ENCODE results near the gene HCK. TPM values are rescaled to one million over a fixed set of nuclear protein-coding genes. Genes with fewer than 3 reads are reported as not detected.

The HCK gene
- total RNA-seq, 3 donors from 2014 or later = 6.2 to 17.3 (median 13.4) TPM

GRCh38 chr20:32078322-32078721, 26.3 kb downstream of the HCK start:
- intact Hi-C loops (cut with DNase I, micrococcal nuclease) = no loop called here
- H3K4me1 ChIP-seq (ENCODE audit: low read depth) = no peaks in the 10 kb centered on the region
- no peak for DNase-seq
- no peak for ATAC-seq
- H3K36me3 ChIP-seq (ENCODE audit: low read depth) = no peaks in the 10 kb centered on the region
- H3K9me3 ChIP-seq = no peaks in the 10 kb centered on the region
- TF ChIP-seq, protein P1, sequence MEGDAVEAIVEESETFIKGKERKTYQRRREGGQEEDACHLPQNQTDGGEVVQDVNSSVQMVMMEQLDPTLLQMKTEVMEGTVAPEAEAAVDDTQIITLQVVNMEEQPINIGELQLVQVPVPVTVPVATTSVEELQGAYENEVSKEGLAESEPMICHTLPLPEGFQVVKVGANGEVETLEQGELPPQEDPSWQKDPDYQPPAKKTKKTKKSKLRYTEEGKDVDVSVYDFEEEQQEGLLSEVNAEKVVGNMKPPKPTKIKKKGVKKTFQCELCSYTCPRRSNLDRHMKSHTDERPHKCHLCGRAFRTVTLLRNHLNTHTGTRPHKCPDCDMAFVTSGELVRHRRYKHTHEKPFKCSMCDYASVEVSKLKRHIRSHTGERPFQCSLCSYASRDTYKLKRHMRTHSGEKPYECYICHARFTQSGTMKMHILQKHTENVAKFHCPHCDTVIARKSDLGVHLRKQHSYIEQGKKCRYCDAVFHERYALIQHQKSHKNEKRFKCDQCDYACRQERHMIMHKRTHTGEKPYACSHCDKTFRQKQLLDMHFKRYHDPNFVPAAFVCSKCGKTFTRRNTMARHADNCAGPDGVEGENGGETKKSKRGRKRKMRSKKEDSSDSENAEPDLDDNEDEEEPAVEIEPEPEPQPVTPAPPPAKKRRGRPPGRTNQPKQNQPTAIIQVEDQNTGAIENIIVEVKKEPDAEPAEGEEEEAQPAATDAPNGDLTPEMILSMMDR (IDR thresholded peaks at IDR 0.05) = no peak
- H3K4me3 ChIP-seq = no peak overlapping the region

GRCh38 chr20:32078791-32079190, 26.7 kb downstream of the HCK start:
- Histone ChIP-seq H3K36me3 (ENCODE audit: low read depth) (no peaks in the 10 kb centered on the region), H3K4me1 (ENCODE audit: low read depth) (no peaks in the 10 kb centered on the region), H3K9me3 (no peaks in the 10 kb centered on the region), H3K4me3 (no peak overlapping the region)
- ATAC-seq (no peak), DNase-seq (no peak)
- intact Hi-C loops (cut with DNase I, micrococcal nuclease) = no loop called here
- TF ChIP-seq, protein P1 (IDR thresholded peaks at IDR 0.05) = no peak

DNA sequence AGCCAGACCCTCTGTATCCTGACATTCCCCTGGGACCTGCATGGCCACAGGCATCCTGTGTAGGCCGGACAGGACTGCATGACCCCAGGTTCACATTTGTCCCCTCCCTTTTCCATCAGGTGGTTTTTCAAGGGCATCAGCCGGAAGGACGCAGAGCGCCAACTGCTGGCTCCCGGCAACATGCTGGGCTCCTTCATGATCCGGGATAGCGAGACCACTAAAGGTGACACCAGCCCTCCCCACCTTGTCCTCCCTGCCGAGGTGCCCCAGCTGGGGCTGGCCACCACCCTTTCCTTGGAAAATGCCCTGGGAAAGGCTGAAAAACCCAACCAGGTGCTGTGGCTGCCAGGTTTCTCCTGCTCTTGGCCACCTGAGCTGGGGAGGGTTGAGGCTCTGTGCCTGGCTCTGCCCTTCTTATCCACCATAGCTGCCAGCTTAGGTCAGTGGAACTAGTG, 27.6 kb downstream of the HCK start:
- ATAC-seq (no peak), DNase-seq (no peak)
- Histone ChIP-seq H3K36me3 (ENCODE audit: low read depth) (no peaks in the 10 kb centered on the region), H3K4me3 (no peak overlapping the region), H3K4me1 (ENCODE audit: low read depth) (no peaks in the 10 kb centered on the region), H3K9me3 (no peaks in the 10 kb centered on the region)
- TF ChIP-seq, protein P1 (IDR thresholded peaks at IDR 0.05) = no peak
- intact Hi-C loops (cut with DNase I, micrococcal nuclease) = no loop called here

DNA sequence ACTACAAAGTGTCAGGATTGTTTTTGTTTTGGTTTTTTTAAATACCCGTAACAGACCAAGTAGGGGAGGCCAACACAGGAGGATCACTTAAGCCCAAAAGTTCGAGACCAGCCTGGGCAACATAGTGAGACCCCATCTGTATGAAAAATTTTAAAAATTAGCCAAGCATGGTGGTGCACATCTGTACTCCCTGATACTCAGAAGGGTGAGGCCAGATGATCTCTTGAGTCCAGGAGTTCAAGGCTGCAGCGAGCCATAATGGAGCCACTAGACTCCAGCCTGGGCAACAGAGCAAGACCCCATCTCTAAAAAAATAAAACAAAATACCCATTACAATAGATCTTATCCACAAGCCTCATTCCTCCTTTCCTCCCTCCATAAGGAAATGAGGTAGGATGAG, 28.7 kb downstream of the HCK start:
- Histone ChIP-seq H3K4me3 (no peak overlapping the region), H3K9me3 (no peaks in the 10 kb centered on the region), H3K4me1 (ENCODE audit: low read depth) (no peaks in the 10 kb centered on the region), H3K36me3 (ENCODE audit: low read depth) (no peaks in the 10 kb centered on the region)
- TF ChIP-seq, protein P1 (IDR thresholded peaks at IDR 0.05) = no peak
- ATAC-seq = no peak
- DNase-seq = no peak
- intact Hi-C loops (cut with DNase I, micrococcal nuclease) = no loop called here

DNA sequence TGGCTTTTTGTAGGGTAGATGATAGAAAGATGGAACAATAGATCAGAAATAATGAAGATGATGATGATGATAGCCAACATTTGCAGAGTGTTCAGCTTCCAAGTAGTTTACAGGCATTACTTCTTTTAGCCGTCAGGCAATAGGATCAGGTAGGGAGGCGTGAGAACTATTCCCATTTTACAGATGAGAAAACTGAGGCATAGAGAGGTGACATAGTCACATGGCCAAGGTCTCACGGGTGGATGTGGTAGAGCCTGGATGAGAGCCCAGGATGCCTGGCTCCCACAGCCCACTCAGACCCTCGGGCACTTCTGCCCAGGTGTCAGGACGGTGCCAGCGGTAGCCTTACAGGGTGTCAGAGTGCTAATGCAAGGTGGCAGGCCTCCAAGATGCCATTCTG, 31.4 kb downstream of the HCK start:
- Histone ChIP-seq H3K36me3 (ENCODE audit: low read depth) (no peaks in the 10 kb centered on the region), H3K4me3 (no peak overlapping the region), H3K4me1 (ENCODE audit: low read depth) (no peaks in the 10 kb centered on the region), H3K9me3 (no peaks in the 10 kb centered on the region)
- DNase-seq (no peak), ATAC-seq (no peak)
- TF ChIP-seq, protein P1 (IDR thresholded peaks at IDR 0.05) = no peak
- intact Hi-C loops (cut with DNase I, micrococcal nuclease) = no loop called here

- ATAC-seq = no peak
- Histone ChIP-seq H3K4me3 (no peak overlapping the region), H3K9me3 (no peaks in the 10 kb centered on the region), H3K4me1 (ENCODE audit: low read depth) (no peaks in the 10 kb centered on the region), H3K36me3 (ENCODE audit: low read depth) (no peaks in the 10 kb centered on the region)
- intact Hi-C loops (cut with DNase I, micrococcal nuclease) = no loop called here
- TF ChIP-seq, protein P1 (IDR thresholded peaks at IDR 0.05) = no peak
- DNase-seq = no peak
Measured at GRCh38 chr20:32087070-32087469, 35.0 kb downstream of the HCK start.

Data from mucosa of descending colon (tissue), 3 donors.